Measurements from ENCODE around the gene CYP1B1.

DNA sequence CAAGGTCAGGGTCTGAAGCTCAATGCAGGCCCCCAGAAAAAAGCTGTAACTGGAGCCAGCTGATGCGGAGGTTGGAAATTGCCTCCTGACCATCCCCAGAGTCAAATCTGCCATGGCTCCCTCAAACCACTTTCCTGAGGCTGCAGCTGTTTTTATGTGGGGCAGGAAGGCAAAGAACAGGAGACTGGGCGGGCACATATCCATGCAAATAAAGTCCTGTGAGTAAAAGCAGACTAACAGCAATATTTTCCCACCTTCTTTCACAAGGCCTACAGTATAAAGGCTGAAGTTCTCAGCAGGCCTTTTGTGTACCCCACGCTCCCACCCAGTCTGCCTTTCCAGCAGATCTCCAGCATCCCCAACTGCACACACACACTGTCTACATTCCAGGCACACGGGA, 47.1 kb downstream of the CYP1B1 start:
- TF ChIP-seq FOXP2 (optimal IDR thresholded peaks at IDR 0.05; ENCODE audit: borderline replicate concordance, extremely low read depth, extremely low read length, insufficient read depth) (no peak), SIN3A (IDR thresholded peaks at IDR 0.05; ENCODE audit: borderline replicate concordance, insufficient read depth, low read length) (no peak), POLR2AphosphoS5 (IDR thresholded peaks at IDR 0.05; ENCODE audit: low read depth, low read length) (no peak), TAF1 (IDR thresholded peaks at IDR 0.05; ENCODE audit: borderline replicate concordance, insufficient read depth, low read length) (no peak)
- TF ChIP-seq, protein P1, sequence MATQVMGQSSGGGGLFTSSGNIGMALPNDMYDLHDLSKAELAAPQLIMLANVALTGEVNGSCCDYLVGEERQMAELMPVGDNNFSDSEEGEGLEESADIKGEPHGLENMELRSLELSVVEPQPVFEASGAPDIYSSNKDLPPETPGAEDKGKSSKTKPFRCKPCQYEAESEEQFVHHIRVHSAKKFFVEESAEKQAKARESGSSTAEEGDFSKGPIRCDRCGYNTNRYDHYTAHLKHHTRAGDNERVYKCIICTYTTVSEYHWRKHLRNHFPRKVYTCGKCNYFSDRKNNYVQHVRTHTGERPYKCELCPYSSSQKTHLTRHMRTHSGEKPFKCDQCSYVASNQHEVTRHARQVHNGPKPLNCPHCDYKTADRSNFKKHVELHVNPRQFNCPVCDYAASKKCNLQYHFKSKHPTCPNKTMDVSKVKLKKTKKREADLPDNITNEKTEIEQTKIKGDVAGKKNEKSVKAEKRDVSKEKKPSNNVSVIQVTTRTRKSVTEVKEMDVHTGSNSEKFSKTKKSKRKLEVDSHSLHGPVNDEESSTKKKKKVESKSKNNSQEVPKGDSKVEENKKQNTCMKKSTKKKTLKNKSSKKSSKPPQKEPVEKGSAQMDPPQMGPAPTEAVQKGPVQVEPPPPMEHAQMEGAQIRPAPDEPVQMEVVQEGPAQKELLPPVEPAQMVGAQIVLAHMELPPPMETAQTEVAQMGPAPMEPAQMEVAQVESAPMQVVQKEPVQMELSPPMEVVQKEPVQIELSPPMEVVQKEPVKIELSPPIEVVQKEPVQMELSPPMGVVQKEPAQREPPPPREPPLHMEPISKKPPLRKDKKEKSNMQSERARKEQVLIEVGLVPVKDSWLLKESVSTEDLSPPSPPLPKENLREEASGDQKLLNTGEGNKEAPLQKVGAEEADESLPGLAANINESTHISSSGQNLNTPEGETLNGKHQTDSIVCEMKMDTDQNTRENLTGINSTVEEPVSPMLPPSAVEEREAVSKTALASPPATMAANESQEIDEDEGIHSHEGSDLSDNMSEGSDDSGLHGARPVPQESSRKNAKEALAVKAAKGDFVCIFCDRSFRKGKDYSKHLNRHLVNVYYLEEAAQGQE (IDR thresholded peaks at IDR 0.05; ENCODE audit: insufficient read depth in 1 of 2, low read depth in 2 of 2, low read length in 2 of 2) = no peak
